Measurements from ENCODE around the gene NKX2-8.

NKX2-8 gene

GRCh38 chr14:36582011-36582873, at the start of gene NKX2-8:
NKX2-8 (minus strand) TSS chr14:36582614; CDS start chr14:36582389, 225 bp downstream.
- no peak for FAIRE-seq

GRCh38 chr14:36627981-36628380, 45.6 kb upstream of the NKX2-8 start:
- no peak for FAIRE-seq

- FAIRE-seq: no peak
Measured at GRCh38 chr14:36626151-36626550, 43.7 kb upstream of the NKX2-8 start.

GRCh38 chr14:36625436-36625835, 43.0 kb upstream of the NKX2-8 start:
- FAIRE-seq: no peak

- FAIRE-seq: no peak
Measured at GRCh38 chr14:36625014-36625413, 42.6 kb upstream of the NKX2-8 start.

GRCh38 chr14:36619853-36620252, 37.4 kb upstream of the NKX2-8 start:
- no peak for FAIRE-seq

- FAIRE-seq: no peak
Measured at GRCh38 chr14:36619131-36619530, 36.7 kb upstream of the NKX2-8 start.

- no peak for FAIRE-seq
Measured at GRCh38 chr14:36618641-36619040, 36.2 kb upstream of the NKX2-8 start.

- no peak for FAIRE-seq
Measured at GRCh38 chr14:36617824-36618223, 35.4 kb upstream of the NKX2-8 start.

GRCh38 chr14:36605506-36605857, 23.1 kb upstream of the NKX2-8 start:
- FAIRE-seq: no peak

GRCh38 chr14:36604757-36605505, 22.5 kb upstream of the NKX2-8 start:
- peak; percentile 88 for FAIRE-seq

- no peak for FAIRE-seq
Measured at GRCh38 chr14:36600431-36600830, 18.0 kb upstream of the NKX2-8 start.

- FAIRE-seq: no peak
Measured at GRCh38 chr14:36591482-36591881, 9.1 kb upstream of the NKX2-8 start.

- FAIRE-seq: no peak
Measured at GRCh38 chr14:36588788-36589187, 6.4 kb upstream of the NKX2-8 start.

GRCh38 chr14:36588119-36588518, 5.7 kb upstream of the NKX2-8 start:
- FAIRE-seq: no peak

- FAIRE-seq: no peak
Measured at GRCh38 chr14:36585100-36585499, 2.7 kb upstream of the NKX2-8 start.

GRCh38 chr14:36583893-36584811, 1.7 kb upstream of the NKX2-8 start:
- no peak for FAIRE-seq

GRCh38 chr14:36583242-36583892, 953 bp upstream of the NKX2-8 start:
- FAIRE-seq: no peak

- no peak for FAIRE-seq
Measured at GRCh38 chr14:36582874-36583241, 444 bp upstream of the NKX2-8 start.

- FAIRE-seq: no peak
Measured at GRCh38 chr14:36580856-36581831, 1.3 kb downstream of the NKX2-8 start.

- FAIRE-seq: no peak
Measured at GRCh38 chr14:36580141-36580855, 2.1 kb downstream of the NKX2-8 start.
